Cerebellar nuclear complex (tissue), 1 donor: ENCODE data around the gene MX2.
"Not testable (repeated sequence)": the region's sequence is repeated elsewhere in the genome, so short reads cannot be mapped to it uniquely, and the experiment has no call there.

Experiments
- DNase-seq, 2 experiments: peaks; one replicate each; lab custom pipeline; 2025; lab: John Stamatoyannopoulos, UW

The MX2 gene

DNA sequence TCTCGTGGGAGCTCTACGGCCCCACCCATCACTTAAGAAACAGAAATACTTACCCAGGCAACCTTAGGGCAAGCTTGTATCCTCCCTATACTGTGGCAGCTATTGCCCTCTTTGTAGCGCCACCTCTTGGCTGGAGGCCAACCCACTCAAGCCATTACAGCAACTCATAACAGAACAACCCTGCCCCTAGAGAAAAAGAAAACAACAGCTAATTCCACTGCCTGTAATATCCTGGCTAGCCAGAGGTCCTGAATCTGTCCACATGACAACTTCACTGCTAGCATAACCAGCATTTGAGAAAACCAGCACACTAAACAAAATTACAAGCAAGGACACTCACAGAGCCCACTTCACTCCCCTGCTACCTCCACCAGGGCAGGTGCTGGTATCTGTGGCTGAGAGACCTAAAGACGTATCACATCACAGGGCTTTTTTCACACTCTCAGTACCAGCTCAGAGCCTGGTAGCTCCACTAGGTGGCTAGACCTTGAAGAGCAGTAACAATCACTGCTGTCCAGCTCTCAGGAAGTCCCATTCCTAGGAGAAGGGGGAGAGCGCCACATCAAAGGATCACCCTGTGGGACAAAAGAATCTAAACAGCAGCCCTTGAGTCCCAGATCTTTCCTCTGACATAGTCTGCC, 49.7 kb downstream of the MX2 start:
- no peak for DNase-seq

DNA sequence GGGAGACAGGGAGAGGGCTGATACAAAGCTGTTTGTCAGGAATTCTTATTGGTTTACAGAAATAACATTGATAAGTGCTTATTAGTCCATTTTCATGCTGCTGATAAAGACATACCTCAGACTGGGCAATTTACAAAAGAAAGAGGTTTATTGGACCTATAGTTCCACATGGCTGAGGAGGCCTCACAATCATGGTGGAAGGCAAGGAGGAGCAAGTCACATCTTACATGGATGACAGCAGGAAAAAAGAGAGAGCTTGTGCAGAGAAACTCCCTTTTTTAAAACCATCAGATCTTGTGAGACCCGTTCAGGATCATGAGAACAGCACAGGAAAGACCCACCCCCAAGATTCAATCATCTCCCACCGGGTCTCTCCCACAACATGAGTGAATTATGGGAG, 55.7 kb downstream of the MX2 start:
- not testable (repeated sequence) for DNase-seq

DNA sequence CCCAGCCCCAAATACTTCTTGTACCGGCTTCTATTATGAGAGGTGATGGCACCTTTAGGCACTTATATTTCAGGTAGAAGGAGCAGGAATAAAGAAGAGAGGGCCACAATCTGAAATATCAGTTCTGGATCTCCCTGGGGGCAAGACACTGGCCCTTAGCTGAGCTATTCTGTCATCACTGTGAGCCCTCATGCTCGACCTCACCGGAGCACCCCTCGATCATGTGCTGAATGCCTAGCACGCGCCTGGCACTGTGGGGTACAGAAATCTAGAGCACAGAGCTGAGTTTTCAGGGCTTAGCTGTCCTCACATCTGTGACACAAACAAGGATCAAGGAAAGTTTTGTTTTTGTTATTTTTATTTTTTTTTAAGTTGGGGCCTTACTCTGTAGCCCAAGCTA, 56.6 kb downstream of the MX2 start:
- no peak for DNase-seq

DNA sequence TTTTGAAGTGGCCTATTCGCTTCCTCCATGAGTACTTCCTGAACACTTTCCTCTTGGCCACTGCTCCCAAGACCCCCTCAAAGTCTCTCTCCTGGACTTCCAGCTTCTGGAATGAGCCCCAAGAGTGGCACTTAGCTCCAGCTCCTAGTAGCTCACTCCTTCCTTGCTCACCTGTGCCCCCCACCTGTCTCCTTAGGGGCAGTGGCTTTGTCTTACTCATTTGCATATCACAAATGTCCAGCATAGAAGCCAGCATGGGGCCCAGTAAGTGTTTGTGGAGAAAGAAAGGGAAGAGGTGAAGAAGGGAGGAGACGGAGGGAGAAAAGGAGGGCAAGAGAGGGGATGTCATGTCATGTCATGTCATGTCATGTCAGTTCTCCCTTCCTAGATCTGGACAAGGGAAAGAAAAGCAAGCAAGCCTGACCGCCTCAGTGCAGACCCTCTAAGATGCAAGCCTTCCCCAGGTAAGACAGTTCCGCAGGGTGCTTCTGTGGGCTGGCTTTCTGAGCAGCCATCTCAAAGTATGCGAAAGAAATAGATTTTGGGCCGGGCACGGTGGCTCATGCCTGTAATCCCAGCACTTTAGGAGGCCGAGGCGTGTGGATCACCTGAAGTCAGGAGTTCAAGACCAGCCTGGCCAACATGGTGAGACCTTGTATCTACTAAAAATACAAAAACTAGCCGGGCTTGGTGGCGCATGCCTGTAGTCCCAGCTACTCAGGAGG, 57.3 kb downstream of the MX2 start:
- no peak for DNase-seq

DNA sequence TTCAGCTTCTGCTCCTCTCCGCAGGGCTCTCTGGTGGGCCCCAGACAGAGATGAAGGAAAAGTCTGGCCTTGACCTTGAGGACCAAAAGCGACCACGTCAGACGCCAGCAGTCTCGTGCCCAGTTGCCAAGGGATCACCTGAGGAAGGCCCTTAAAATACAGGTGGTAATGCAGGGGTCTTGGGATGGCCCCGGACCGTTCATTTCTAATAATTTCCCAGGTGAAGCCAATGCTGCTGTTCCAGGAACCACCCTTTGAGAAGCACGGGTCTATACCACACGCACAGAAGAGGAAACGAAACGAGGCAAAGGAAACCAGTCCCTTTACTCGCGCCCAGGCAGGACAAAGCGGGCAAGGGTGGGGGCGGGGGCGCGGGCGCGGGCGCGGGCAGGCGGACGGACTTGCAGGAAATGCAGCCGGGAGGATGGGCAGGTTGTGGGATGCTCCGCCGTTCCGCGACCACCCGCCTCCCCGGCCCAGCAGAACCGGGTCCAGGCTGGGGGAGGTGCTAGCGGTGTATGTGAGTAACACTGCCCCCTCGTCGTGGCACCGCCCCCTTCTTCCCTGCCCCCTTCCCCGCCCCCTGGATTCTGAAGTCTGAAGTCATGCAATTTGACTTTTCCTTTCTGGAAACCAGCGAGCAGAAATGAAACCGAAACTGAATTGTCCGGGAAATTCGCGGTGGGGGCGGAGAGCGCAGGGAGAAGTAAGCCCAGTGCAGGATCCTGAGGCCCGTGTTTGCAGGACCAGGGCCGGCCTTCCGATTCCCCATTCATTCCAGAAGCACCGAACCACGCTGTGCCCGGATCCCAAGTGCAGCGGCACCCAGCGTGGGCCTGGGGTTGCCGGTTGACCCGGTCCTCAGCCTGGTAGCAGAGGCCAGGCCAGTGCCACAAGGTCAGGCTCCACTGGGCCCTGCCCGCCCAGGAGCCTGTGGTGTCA, 58.4 kb downstream of the MX2 start:
- DNase-seq = no peak

DNA sequence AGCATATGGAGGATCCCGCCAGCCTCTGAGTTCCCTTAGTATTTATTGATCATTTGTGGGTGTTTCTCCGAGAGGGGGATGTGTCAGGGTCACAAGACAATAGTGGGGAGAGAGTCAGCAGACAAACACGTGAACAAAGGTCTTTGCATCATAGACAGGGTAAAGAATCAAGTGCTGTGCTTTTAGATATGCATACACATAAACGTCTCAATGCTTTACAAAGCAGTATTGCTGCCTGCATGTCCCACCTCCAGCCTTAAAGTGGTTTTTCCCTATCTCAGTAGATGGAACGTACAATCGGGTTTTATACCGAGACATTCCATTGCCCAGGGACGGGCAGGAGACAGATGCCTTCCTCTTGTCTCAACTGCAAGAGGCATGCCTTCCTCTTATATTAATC, 59.2 kb downstream of the MX2 start:
- not testable (repeated sequence) for DNase-seq

DNA sequence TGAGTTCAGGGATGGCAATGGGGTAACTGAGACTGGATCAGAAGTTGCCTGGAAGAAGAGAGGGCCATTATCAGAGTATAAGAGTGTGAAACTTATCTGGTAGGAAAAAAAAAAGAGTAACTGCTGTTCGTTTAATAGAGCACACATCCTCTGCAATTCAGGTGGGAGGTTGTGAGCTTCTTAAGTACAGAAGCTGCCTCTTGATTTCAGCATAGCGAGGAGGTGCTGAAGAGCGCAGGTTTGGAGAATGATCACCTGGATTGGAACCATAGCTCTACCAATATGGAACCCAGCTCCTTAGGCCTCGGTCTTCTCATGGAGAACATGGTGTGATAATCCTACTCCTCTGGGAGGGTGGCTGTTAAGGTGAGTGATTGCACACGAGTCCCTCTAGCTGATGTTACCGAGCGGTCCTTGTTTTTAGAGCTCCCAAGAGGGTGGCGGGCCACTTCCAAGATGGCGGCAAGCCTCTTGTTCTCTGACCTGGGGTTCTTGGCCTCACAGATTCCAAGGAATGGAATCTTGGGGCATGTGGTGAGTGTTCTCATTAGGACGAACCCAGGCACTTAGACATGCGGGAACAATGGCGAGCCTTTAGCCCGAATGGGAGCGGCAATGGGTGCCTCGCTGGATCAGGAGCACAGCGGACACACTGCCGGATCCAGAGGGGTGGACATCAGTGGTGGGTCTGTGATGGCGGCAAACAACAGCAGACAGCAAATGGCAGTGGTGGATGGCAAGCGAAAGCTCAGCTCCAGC, 60.9 kb downstream of the MX2 start:
- no peak for DNase-seq

DNA sequence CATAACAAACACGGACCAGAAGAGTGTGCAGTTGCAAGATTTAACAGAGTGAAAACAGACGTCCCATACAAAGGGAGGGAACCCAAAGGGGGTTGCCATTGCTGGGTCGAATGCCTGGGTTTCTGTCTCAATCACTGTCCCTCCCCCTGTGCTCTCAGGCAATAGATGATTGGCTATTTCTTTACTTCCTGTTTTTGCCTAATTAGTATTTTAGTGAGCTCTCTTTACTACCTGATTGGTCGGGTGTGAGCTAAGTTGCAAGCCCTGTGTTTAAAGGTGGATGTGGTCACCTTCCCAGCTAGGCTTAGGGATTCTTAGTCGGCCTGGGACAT, 61.4 kb downstream of the MX2 start:
- DNase-seq = not testable (repeated sequence)

DNA sequence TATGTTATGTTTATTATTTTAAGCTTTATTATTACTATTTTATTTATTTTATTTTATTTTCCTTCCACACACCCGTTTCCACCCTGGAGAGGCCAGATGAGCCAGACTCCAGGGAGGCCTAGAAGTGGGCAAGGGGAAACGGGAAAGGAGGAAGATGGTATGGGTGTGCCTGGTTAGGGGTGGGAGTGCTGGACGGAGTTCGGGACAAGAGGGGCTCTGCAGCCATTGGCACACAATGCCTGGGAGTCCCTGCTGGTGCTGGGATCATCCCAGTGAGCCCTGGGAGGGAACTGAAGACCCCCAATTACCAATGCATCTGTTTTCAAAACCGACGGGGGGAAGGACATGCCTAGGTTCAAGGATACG, 63.7 kb downstream of the MX2 start:
- DNase-seq = no peak

DNA sequence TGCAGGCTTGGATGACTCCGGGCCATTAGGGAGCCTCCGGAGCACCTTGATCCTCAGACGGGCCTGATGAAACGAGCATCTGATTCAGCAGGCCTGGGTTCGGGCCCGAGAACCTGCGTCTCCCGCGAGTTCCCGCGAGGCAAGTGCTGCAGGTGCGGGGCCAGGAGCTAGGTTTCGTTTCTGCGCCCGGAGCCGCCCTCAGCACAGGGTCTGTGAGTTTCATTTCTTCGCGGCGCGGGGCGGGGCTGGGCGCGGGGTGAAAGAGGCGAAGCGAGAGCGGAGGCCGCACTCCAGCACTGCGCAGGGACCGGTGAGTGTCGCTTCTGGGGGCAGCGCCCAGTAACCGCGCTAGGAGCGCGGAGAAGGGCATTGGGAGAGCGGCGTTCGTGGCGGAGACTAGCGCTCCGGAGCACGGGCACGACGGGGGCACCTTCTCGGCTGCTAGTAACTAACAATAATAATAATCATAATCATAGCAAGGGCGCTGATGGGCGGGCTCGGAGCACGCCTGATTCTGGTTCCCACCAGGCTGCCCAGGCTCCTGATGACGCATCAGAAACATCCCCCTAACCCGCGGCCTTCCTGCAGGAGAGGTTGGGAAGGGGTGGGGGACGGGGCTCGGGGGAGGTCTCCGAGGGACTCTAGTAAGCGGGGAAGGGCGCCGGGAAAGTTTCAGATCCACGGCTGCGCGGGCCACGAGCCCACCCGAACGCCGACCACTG, 64.3 kb downstream of the MX2 start, which contains the start of gene MX1:
TSS of gene MX1 (plus strand) at position 286 of the 722 bp plus-strand sequence. CDS start 5,832 bp downstream, outside the sequence.
- no peak for DNase-seq

DNA sequence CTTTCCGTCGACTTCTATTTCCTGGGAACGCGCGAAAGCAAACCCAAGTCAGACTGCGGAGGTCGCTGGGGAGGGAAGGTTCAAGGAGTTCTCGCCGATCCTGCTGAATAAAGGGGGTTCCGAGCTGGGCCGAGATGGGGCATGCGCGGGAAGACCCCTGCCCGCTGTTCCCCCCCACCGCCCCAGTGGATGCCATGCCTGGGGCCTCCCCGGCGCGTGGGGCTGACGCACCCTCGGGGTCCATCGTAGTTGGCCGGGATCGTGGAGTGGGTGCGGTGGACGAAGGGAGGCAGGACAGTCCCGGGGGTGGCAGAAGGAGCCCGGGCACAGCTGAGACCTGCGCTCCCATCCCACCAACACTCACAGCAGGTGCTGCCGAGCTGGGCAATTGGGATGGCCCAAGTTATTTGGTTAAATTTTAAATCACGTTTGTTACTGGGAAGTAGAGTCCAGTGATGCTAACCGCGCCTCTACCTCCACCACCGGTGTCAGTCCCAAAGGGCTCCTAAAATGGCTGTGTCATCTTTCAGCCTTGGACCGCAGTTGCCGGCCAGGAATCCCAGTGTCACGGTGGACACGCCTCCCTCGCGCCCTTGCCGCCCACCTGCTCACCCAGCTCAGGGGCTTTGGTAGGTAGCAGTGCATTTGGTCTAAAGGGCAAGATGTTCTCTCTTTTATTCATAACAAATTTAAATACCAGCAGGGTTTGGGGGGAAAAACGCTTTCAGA, 65.0 kb downstream of the MX2 start:
- no peak for DNase-seq

DNA sequence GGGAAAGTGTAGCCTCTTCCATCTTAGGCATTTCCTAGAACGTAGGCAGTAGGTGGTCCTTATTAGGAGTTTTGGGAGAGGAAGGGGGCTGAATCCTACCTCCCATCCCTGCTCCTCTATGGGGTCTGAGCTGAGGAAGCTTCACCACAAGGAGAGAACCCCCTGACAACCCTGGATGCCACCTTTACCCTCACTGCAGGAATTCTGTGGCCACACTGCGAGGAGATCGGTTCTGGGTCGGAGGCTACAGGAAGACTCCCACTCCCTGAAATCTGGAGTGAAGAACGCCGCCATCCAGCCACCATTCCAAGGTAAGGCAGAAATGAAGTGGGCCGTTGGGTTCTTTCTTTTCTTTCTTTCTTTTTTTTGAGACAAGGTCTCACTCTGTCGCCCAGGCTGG, 65.7 kb downstream of the MX2 start:
- DNase-seq = no peak

DNA sequence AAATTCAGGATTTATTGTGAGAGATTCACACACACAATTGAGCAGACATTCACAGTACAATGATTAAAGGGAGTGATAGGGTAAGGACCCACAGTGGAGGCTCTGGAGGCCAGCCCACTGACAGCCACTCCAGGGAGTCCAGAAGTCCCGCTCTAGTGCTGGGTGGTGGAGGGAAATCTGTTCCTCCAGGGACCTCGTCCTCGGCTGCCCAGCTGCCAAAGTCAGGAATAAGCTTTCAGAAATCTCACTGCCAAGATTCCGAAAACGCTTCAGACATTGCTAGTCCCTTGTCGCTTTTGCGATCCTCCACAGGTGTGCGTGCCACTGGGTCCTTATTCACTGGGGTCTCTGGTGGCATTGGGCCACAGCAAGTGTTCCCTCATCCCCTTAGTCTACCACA, 66.5 kb downstream of the MX2 start:
- DNase-seq = no peak

DNA sequence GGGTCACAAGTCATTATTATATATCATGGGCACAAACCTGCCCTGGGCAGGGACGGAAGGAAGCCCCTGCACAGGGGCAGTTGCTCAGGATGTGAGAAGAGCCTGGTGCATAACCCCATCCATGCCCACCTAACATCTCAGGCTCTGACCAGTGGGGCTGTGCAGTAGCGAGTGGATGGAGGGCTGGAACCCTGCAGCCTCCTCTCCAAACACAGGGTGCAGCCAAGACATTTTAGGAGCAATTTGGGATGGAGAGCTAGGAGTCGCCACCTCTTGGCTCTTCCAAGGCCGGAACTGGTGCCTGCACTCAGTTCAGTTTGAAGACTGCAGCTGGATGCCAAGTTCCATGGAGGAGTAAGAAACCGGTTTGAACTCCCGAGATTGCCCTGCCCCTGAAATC, 67.0 kb downstream of the MX2 start:
- DNase-seq = no peak

DNA sequence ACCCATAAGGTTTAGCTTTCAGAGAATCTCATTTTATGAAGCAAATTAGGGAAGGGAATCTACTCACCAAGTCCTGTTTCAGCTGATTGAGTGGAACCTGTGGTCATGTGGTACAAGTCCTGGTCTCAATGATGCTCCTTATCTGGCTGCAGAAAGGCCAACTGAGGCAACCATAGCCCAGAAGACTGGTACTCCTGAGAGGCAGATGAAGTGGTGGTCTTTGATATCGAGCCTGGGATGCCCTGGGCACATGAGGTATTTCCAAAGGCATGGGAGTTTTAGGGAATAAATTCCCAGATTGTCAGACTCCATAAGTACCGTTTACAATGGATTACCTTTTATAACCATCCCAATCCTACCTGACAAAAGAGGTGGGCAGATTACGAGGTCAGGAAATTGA, 67.5 kb downstream of the MX2 start:
- no peak for DNase-seq

DNA sequence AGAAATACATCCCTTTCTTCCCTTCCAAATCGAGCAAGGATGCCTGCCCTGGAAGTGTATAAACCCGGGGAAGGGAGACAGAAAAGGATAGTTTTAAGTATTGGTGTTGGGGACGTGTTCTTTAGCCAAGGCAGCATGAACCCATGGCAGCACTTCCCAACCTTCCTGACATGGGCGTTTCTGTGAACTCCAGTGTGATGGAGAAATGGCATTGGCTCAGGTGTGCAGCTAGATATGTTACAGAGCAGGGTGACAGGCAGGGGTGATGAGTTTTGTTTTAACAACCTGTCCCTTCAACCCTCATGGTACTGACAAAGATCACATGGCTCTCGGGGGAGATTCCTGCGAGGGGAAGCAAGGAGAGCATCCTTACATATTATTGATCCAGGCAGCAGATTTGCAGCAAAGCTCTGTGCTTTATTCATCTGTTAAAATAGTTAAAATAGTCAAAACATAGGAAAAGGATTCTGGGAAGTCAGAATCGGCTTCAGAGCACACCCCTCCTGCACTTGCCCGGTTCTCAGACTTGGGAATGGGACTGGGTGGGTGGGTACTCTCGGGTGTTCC, 68.2 kb downstream of the MX2 start:
- no peak for DNase-seq

DNA sequence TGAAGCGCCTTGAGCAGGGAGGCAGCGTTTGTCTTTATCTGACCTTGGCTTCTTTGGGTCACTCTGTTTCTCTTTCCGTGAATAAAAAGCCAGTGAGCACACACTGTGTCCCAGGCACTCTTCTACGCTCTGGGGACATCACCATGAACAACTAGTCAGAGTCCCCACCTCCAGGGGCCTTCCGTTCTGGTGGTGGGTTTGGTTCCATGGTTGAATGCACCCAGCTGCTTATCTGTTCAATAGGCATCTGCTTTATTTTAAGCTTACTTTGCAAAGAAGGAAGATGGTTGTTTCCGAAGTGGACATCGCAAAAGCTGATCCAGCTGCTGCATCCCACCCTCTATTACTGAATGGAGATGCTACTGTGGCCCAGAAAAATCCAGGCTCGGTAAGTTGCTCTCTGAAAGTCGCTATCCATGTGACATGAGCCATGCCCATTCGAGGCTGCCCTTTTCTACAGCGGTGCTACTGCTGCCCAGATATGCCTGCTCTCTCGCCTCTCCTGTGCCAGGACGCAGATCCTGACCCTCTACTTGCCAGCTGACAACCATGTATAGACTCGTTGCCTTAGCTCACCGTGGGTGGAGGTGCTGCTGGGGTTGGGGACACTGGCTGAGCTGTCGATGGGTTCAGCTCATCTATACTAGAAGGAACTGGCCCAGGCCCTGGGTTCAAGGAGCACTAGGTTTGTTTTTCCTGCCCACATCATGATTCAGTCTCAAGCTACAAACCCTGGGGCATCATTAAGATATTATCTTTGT, 70.1 kb downstream of the MX2 start:
- no peak for DNase-seq

DNA sequence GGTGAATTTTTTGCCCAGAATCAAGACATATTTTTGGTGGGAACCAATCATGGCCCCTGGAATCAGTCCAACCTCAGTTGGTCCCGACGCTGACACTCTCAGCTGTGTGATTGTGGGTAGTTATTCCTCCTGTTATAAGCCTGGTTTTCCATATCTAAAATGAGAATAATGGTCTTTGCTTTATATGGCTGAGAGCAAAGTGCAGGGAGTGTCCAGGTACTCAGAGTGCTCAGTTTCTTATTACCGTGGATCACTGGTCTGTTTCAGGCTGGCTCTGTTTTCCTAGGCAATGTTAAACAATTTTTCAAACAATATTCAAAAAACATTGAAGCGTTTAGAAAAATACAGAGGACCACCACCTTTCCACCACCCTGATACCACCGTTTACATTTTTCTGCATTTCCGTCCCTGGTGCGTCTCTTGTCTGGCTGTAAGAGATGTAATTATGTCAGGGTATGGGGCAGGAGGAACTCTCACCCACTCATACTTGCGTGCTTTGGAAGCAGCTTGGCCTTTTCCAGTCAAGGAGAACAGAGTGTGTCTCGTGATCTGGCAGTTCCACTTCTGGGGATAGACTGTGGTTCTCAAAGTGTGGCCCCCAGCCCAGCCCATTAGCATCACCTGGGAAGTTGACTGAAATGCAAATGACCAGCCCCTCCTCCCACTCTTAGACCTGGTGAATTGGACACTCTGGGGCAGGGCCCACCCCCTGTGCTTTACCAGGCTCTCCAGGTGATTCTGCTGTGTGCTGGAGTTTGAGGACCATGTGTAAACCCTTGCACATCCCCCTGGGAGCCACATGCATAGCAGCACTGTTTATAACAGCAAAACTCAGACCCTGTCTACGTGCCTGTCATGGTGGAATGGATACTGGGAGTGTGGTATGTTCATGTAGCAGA, 71.0 kb downstream of the MX2 start:
- DNase-seq = no peak

DNA sequence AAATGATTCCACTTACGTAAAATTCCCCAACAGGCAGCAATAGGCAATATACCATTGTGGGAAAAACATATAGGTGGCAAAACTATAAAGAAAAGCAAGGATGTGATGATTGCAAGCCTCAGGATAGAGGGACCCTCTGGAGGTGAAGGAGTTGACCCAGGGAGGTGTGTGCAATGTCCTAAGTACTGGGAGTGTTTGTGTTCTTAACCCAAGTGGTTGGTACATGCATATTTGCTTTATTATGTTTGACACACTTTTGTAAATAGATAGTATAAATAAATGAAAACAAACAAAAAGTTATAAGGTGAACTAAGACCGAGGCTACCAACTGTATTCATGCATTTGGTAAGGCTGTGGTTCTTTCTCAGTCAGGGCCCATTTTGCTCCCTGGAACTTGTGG, 71.7 kb downstream of the MX2 start:
- no peak for DNase-seq
